Neural progenitor cell (in vitro differentiated cells): ENCODE data around the gene RADIL. TPM values are rescaled to one million over a fixed set of nuclear protein-coding genes. Genes with fewer than 3 reads are reported as not detected.

ENCODE experiments used
- DNase-seq: peaks from one replicate; pipeline ENCODE4 v3.0.0-alpha.2; 2016; ENCODE audit warnings: low spot score
- H2AFZ ChIP-seq: fragments of 200-600 bp; sonication (generic); replicated peaks from 2 replicates; pipeline ENCODE4 v1.6.1; 2016; ENCODE audit warnings: antibody characterized with exemption
- H3F3A ChIP-seq: fragments of 200-600 bp; sonication (generic); 2 replicates; pipeline ENCODE4 v1.6.1; 2016; ENCODE audit warnings: antibody characterized with exemption, low read depth
- H3K27ac ChIP-seq: fragments of 200-600 bp; sonication (generic); 2 replicates; pipeline ENCODE4 v1.5.1; 2016; ENCODE audit warnings: mild to moderate bottlenecking
- H3K27me3 ChIP-seq: fragments of 200-600 bp; sonication (generic); 2 replicates; pipeline ENCODE4 v1.6.1; 2016; ENCODE audit warnings: mild to moderate bottlenecking, moderate library complexity
- H3K36me3 ChIP-seq: fragments of 200-600 bp; sonication (generic); 2 replicates; pipeline ENCODE4 v1.5.1; 2016
- H3K4me1 ChIP-seq: fragments of 200-600 bp; sonication (generic); 2 replicates; pipeline ENCODE4 v1.6.1; 2016; ENCODE audit warnings: mixed run types
- H3K4me2 ChIP-seq: fragments of 200-600 bp; sonication (generic); 2 replicates; pipeline ENCODE4 v1.6.1; 2016
- H3K4me3 ChIP-seq: fragments of 200-600 bp; sonication (generic); 2 replicates; pipeline ENCODE4 v1.5.1; 2016
- H3K79me2 ChIP-seq: fragments of 200-600 bp; sonication (generic); 2 replicates; pipeline ENCODE4 v1.6.1; 2016; ENCODE audit warnings: low read depth
- H3K9ac ChIP-seq: fragments of 200-600 bp; sonication (generic); 2 replicates; pipeline ENCODE4 v1.6.1; 2016
- H3K9me3 ChIP-seq: fragments of 200-600 bp; sonication (generic); 2 replicates; pipeline ENCODE4 v1.5.1; 2016; ENCODE audit warnings: low read depth
- H4K20me1 ChIP-seq: fragments of 200-600 bp; sonication (generic); 2 replicates; pipeline ENCODE4 v1.6.1; 2016; ENCODE audit warnings: low read depth
- H3K27ac Mint-ChIP-seq: 3 replicates; pipeline ENCODE4 v1.8.0; 2021; ENCODE audit warnings: mixed read lengths
- H3K27me3 Mint-ChIP-seq: 2 replicates; pipeline ENCODE4 v1.8.0; 2022; ENCODE audit warnings: low read depth, mild to moderate bottlenecking, inconsistent platforms, moderate library complexity, mixed read lengths; ENCODE audit not compliant: insufficient read depth
- H3K36me3 Mint-ChIP-seq: 3 replicates; pipeline ENCODE4 v1.8.0; 2021; ENCODE audit warnings: mixed read lengths
- H3K4me1 Mint-ChIP-seq: 3 replicates; pipeline ENCODE4 v1.8.0; 2021; ENCODE audit warnings: mixed read lengths
- H3K4me3 Mint-ChIP-seq: 3 replicates; pipeline ENCODE4 v1.8.0; 2021; ENCODE audit warnings: mild to moderate bottlenecking, moderate library complexity, mixed read lengths
- H3K9me3 Mint-ChIP-seq: 3 replicates; pipeline ENCODE4 v1.8.0; 2020; ENCODE audit warnings: mixed read lengths
- EZH2 ChIP-seq: fragments of 200-600 bp; sonication (generic); IDR thresholded peaks from 2 replicates; pipeline ENCODE4 v1.6.1; 2017; ENCODE audit warnings: antibody characterized with exemption, mild to moderate bottlenecking, moderate library complexity
- EZH2phosphoT487 ChIP-seq: fragments of 200-600 bp; sonication (generic); IDR thresholded peaks from 2 replicates; pipeline ENCODE4 v1.6.1; 2017; ENCODE audit warnings: antibody characterized with exemption
- total RNA-seq: library from RNA; depleted of rRNA; stranded (reverse); fragments of >200 nt; gene quantifications from 2 replicates; pipeline ENCODE4 v1.2.3, GENCODE V29; 2015; ENCODE audit warnings: low replicate concordance
- TF ChIP-seq, protein P1 (sequence below): fragments of 200-600 bp; sonication (generic); IDR thresholded peaks from 2 replicates; pipeline ENCODE4 v1.5.1; 2017; ENCODE audit warnings: antibody characterized with exemption, mild to moderate bottlenecking

The RADIL gene
- total RNA-seq, 1 donor from 2014 or later = 3.1 TPM

- no peaks in the 10 kb centered on the region for H3K27me3 Mint-ChIP-seq
- H3K27ac Mint-ChIP-seq = peak overlapping the region; percentile 74
- Histone ChIP-seq H3K4me3 (no peak overlapping the region), H3K9ac (no peak overlapping the region), H4K20me1 (no peaks in the 10 kb centered on the region), H3K9me3 (no peaks in the 10 kb centered on the region), H3K27ac (no peak overlapping the region), H2AFZ (no peak overlapping the region), H3F3A (peaks cover 12% of the 10 kb centered on the region), H3K4me1 (peaks cover 19% of the 10 kb centered on the region), H3K36me3 (no peaks in the 10 kb centered on the region), H3K79me2 (no peaks in the 10 kb centered on the region), H3K27me3 (no peaks in the 10 kb centered on the region), H3K4me2 (no peak overlapping the region)
- DNase-seq = no peak
- H3K4me3 Mint-ChIP-seq = no peak overlapping the region
- peaks cover 19% of the 10 kb centered on the region for H3K4me1 Mint-ChIP-seq
- H3K9me3 Mint-ChIP-seq = no peaks in the 10 kb centered on the region
- H3K36me3 Mint-ChIP-seq = peaks cover 4% of the 10 kb centered on the region
- no peak for TF ChIP-seq EZH2
- TF ChIP-seq EZH2phosphoT487 = no peak
- TF ChIP-seq, protein P1, sequence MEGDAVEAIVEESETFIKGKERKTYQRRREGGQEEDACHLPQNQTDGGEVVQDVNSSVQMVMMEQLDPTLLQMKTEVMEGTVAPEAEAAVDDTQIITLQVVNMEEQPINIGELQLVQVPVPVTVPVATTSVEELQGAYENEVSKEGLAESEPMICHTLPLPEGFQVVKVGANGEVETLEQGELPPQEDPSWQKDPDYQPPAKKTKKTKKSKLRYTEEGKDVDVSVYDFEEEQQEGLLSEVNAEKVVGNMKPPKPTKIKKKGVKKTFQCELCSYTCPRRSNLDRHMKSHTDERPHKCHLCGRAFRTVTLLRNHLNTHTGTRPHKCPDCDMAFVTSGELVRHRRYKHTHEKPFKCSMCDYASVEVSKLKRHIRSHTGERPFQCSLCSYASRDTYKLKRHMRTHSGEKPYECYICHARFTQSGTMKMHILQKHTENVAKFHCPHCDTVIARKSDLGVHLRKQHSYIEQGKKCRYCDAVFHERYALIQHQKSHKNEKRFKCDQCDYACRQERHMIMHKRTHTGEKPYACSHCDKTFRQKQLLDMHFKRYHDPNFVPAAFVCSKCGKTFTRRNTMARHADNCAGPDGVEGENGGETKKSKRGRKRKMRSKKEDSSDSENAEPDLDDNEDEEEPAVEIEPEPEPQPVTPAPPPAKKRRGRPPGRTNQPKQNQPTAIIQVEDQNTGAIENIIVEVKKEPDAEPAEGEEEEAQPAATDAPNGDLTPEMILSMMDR = no peak
Measured at GRCh38 chr7:4841836-4842235, 41.7 kb downstream of the RADIL start.

GRCh38 chr7:4841007-4841784 lies 42.3 kb downstream of the RADIL start:
- H3K9me3 ChIP-seq = no peaks in the 10 kb centered on the region
- Mint-ChIP-seq H3K4me1 (peaks cover 21% of the 10 kb centered on the region), H3K4me3 (no peak overlapping the region), H3K27me3 (no peaks in the 10 kb centered on the region), H3K27ac (no peak overlapping the region), H3K9me3 (no peaks in the 10 kb centered on the region), H3K36me3 (peaks cover 4% of the 10 kb centered on the region)
- TF ChIP-seq EZH2phosphoT487 = no peak
- no peak for TF ChIP-seq EZH2
- TF ChIP-seq, protein P1 = no peak
- H3K4me2 ChIP-seq = no peak overlapping the region
- H3K27ac ChIP-seq = no peak overlapping the region
- H2AFZ ChIP-seq = no peak overlapping the region
- no peaks in the 10 kb centered on the region for H4K20me1 ChIP-seq
- H3K27me3 ChIP-seq = no peaks in the 10 kb centered on the region
- H3K36me3 ChIP-seq = no peaks in the 10 kb centered on the region
- peaks cover 12% of the 10 kb centered on the region for H3F3A ChIP-seq
- H3K9ac ChIP-seq = no peak overlapping the region
- no peaks in the 10 kb centered on the region for H3K79me2 ChIP-seq
- no peak for DNase-seq
- H3K4me1 ChIP-seq = peaks cover 19% of the 10 kb centered on the region
- H3K4me3 ChIP-seq = no peak overlapping the region

- H3K9me3 Mint-ChIP-seq = no peaks in the 10 kb centered on the region
- Histone ChIP-seq H3K79me2 (no peaks in the 10 kb centered on the region), H3K9ac (no peak overlapping the region), H2AFZ (no peak overlapping the region), H3K27ac (no peak overlapping the region), H3K27me3 (no peaks in the 10 kb centered on the region), H3K9me3 (no peaks in the 10 kb centered on the region), H3K36me3 (no peaks in the 10 kb centered on the region), H3K4me2 (no peak overlapping the region), H4K20me1 (no peaks in the 10 kb centered on the region), H3K4me3 (no peak overlapping the region), H3K4me1 (peaks cover 15% of the 10 kb centered on the region), H3F3A (peaks cover 12% of the 10 kb centered on the region)
- TF ChIP-seq, protein P1 = no peak
- TF ChIP-seq EZH2phosphoT487 (no peak), EZH2 (no peak)
- no peak for DNase-seq
- peaks cover 3% of the 10 kb centered on the region for H3K27me3 Mint-ChIP-seq
- peaks cover 18% of the 10 kb centered on the region for H3K4me1 Mint-ChIP-seq
- H3K4me3 Mint-ChIP-seq = no peak overlapping the region
- H3K27ac Mint-ChIP-seq = no peak overlapping the region
- no peaks in the 10 kb centered on the region for H3K36me3 Mint-ChIP-seq
Measured at GRCh38 chr7:4840079-4840501, 43.4 kb downstream of the RADIL start.
